H1 (cell line): ENCODE data around the gene FKBP5. TPM values are rescaled to one million over a fixed set of nuclear protein-coding genes. Genes with fewer than 3 reads are reported as not detected.

ENCODE experiments used
- CTCF ChIA-PET: fragments of 300-600 bp; sonication (Branson Sonifier 250); formaldehyde crosslinking; loops from one replicate; lab custom pipeline; 2021; ENCODE audit not compliant: partially characterized antibody; lab: Charles Lee
- POLR2A ChIA-PET: fragments of 300-600 bp; sonication (Branson Sonifier 250); formaldehyde crosslinking; loops from one replicate; lab custom pipeline; 2021; ENCODE audit warnings: inconsistent platforms; ENCODE audit not compliant: partially characterized antibody; lab: Charles Lee
- DNase-seq, 2 experiments: peaks; one replicate each; pipeline versions ENCODE4 v3.0.0 to v3.0.0-alpha.2; 2010 to 2022; ENCODE audit warnings: low spot score in 2 of 2, low read depth in 1 of 2, mixed read lengths in 1 of 2
- FAIRE-seq: peaks from 2 replicates; lab custom pipeline; 2011; peaks lifted over from hg19 to GRCh38; lab: Jason Lieb, UNC
- H2AFZ ChIP-seq: 2 replicates; pipeline ENCODE4 v1.8.1; 2012; ENCODE audit warnings: low read length, inconsistent platforms
- H2AK5ac ChIP-seq: 2 replicates; pipeline ENCODE4 v1.6.1; 2013; ENCODE audit warnings: low read depth, low read length
- H2BK120ac ChIP-seq: replicated peaks from 2 replicates; pipeline ENCODE3; 2013; ENCODE audit warnings: low read depth, low read length, inconsistent platforms
- H2BK12ac ChIP-seq: 2 replicates; pipeline ENCODE4 v1.6.1; 2013; ENCODE audit warnings: low read depth, low read length
- H2BK15ac ChIP-seq: 2 replicates; pipeline ENCODE4 v1.6.1; 2013; ENCODE audit warnings: low read length
- H2BK20ac ChIP-seq: 2 replicates; pipeline ENCODE4 v1.6.1; 2013; ENCODE audit warnings: low read length
- H2BK5ac ChIP-seq: 2 replicates; pipeline ENCODE4 v1.6.1; 2013; ENCODE audit warnings: low read depth, low read length
- H3K14ac ChIP-seq: 2 replicates; pipeline ENCODE4 v1.6.1; 2013; ENCODE audit warnings: inconsistent platforms; ENCODE audit not compliant: insufficient read length
- H3K18ac ChIP-seq: 2 replicates; pipeline ENCODE4 v1.6.1; 2013; ENCODE audit warnings: low read length; ENCODE audit errors: extremely low read depth
- H3K23ac ChIP-seq: 2 replicates; pipeline ENCODE4 v1.6.1; 2013; ENCODE audit warnings: inconsistent platforms; ENCODE audit not compliant: insufficient read length
- H3K23me2 ChIP-seq: 2 replicates; pipeline ENCODE4 v1.6.1; 2013; ENCODE audit warnings: low read depth, low read length
- H3K27ac ChIP-seq: 2 replicates; pipeline ENCODE4 v1.6.1; 2011; ENCODE audit warnings: low read depth, low read length, inconsistent platforms
- H3K27me3 ChIP-seq, 4 experiments: replicated peaks in 1 of 4; 1 replicate in 1 of 4; 2 replicates in 3 of 4; pipeline versions ENCODE4 v1.6.1 to v1.8.1; 2011 to 2013; ENCODE audit warnings: low read length in 3 of 4, mild to moderate bottlenecking in 3 of 4, inconsistent platforms in 2 of 4, mixed read lengths in 2 of 4, moderate library complexity in 1 of 4; ENCODE audit not compliant: control insufficient read depth in 3 of 4, insufficient read depth in 3 of 4; ENCODE audit errors: extremely low read depth in 1 of 4
- H3K36me3 ChIP-seq, 4 experiments: 2 replicates each; pipeline versions ENCODE4 v1.6.1 to v1.8.1; 2011 to 2013; ENCODE audit warnings: mild to moderate bottlenecking in 4 of 4, low read length in 3 of 4, moderate library complexity in 2 of 4, control low read depth in 1 of 4, inconsistent platforms in 1 of 4; ENCODE audit not compliant: insufficient read depth in 4 of 4, control insufficient read depth in 2 of 4
- H3K4ac ChIP-seq: replicated peaks from 2 replicates; pipeline ENCODE3; 2013; ENCODE audit warnings: low read length, low read depth, mixed read lengths, inconsistent platforms; ENCODE audit not compliant: insufficient read length
- H3K4me1 ChIP-seq, 4 experiments: replicated peaks in 1 of 4; 1 replicate in 1 of 4; 2 replicates in 3 of 4; pipeline versions ENCODE4 v1.6.1 to v1.8.1; 2011 to 2013; ENCODE audit warnings: low read length in 3 of 4, inconsistent platforms in 2 of 4, mixed read lengths in 1 of 4; ENCODE audit not compliant: insufficient read depth in 4 of 4, control insufficient read depth in 3 of 4
- H3K4me2 ChIP-seq, 2 experiments: 2 replicates each; pipeline versions ENCODE4 v1.6.1 to v1.8.1; 2011 to 2013; ENCODE audit warnings: low read depth in 2 of 2, low read length in 2 of 2, control low read depth in 1 of 2, inconsistent platforms in 1 of 2, mild to moderate bottlenecking in 1 of 2; ENCODE audit not compliant: insufficient read depth in 1 of 2
- H3K4me3 ChIP-seq, 4 experiments: fragments of 200-600, 300-600 bp in 1 of 4; sonication (generic), shearing (Covaris generic), sonication (Bioruptor Twin) in 1 of 4; 2 replicates each; pipeline versions ENCODE4 v1.5.1 to v1.8.1; 2011 to 2016; ENCODE audit warnings: low read length in 4 of 4, low read depth in 3 of 4, control low read depth in 2 of 4, inconsistent platforms in 2 of 4, mild to moderate bottlenecking in 2 of 4, mixed read lengths in 1 of 4, moderate library complexity in 1 of 4; ENCODE audit not compliant: insufficient read depth in 2 of 4; ENCODE audit errors: extremely low read depth in 1 of 4
- H3K56ac ChIP-seq: replicated peaks from 2 replicates; pipeline ENCODE3; 2013; ENCODE audit warnings: low read depth, mild to moderate bottlenecking, mixed read lengths, low read length, inconsistent platforms; ENCODE audit not compliant: insufficient read length
- H3K79me1 ChIP-seq: 2 replicates; pipeline ENCODE4 v1.6.1; 2013; ENCODE audit warnings: low read depth, low read length, control low read depth
- H3K79me2 ChIP-seq, 2 experiments: 2 replicates each; pipeline versions ENCODE4 v1.6.1 to v1.8.1; 2012 to 2013; ENCODE audit warnings: low read length in 2 of 2, mild to moderate bottlenecking in 2 of 2, inconsistent platforms in 1 of 2; ENCODE audit not compliant: insufficient read depth in 2 of 2, control insufficient read depth in 1 of 2
- H3K9ac ChIP-seq, 4 experiments: replicated peaks in 1 of 4; 1 replicate in 1 of 4; 2 replicates in 3 of 4; pipeline versions ENCODE4 v1.6.1 to v1.8.1; 2011 to 2013; ENCODE audit warnings: low read depth in 3 of 4, low read length in 3 of 4, control low read depth in 2 of 4, mild to moderate bottlenecking in 2 of 4, moderate library complexity in 2 of 4, inconsistent platforms in 1 of 4; ENCODE audit errors: extremely low read depth in 1 of 4
- H3K9me3 ChIP-seq, 2 experiments: 2 replicates each; pipeline versions ENCODE4 v1.6.1 to v1.8.1; 2012 to 2013; ENCODE audit warnings: mild to moderate bottlenecking in 2 of 2, moderate library complexity in 2 of 2, control low read depth in 1 of 2, inconsistent platforms in 1 of 2, low read depth in 1 of 2, low read length in 1 of 2, mixed read lengths in 1 of 2; ENCODE audit not compliant: insufficient read depth in 2 of 2
- H4K20me1 ChIP-seq, 2 experiments: replicated peaks in 1 of 2; 2 replicates each; pipeline versions ENCODE3 to v1.8.1; 2011 to 2013; ENCODE audit warnings: inconsistent platforms in 2 of 2, low read length in 2 of 2, mild to moderate bottlenecking in 1 of 2; ENCODE audit not compliant: insufficient read depth in 2 of 2, control insufficient read depth in 1 of 2
- H4K5ac ChIP-seq: 2 replicates; pipeline ENCODE4 v1.6.1; 2013; ENCODE audit warnings: low read length, low read depth, mixed read lengths, inconsistent platforms; ENCODE audit not compliant: insufficient read length
- H4K8ac ChIP-seq: 2 replicates; pipeline ENCODE4 v1.8.0; 2013; ENCODE audit warnings: mild to moderate bottlenecking, moderate library complexity, low read length, inconsistent platforms; ENCODE audit not compliant: insufficient read depth; ENCODE audit errors: extremely low read depth
- H4K91ac ChIP-seq: replicated peaks from 2 replicates; pipeline ENCODE3; 2013; ENCODE audit warnings: low read length, mixed read lengths, inconsistent platforms; ENCODE audit not compliant: insufficient read length
- CBX8 ChIP-seq: fragments of 300-800, 300-1000 bp; sonication (generic); IDR thresholded peaks from 2 replicates; pipeline ENCODE4 v1.7.1; 2016; ENCODE audit warnings: low read depth, low read length, borderline replicate concordance
- EGR1 ChIP-seq: IDR thresholded peaks from 2 replicates; pipeline ENCODE4 v1.6.1; 2011; ENCODE audit warnings: low read depth, low read length, borderline replicate concordance
- JUND ChIP-seq: IDR thresholded peaks from 2 replicates; pipeline ENCODE4 v1.6.1; 2011; ENCODE audit warnings: mild to moderate bottlenecking, improper control_type of control experiment, low read length
- KDM5A ChIP-seq: fragments of 200-600 bp; IDR thresholded peaks from 2 replicates; pipeline ENCODE4 v1.7.1; 2012; ENCODE audit warnings: mild to moderate bottlenecking, low read length, inconsistent platforms, mixed read lengths
- PHF8 ChIP-seq: fragments of 200-600 bp; sonication (generic); conservative IDR thresholded peaks from 2 replicates; pipeline ENCODE4 v1.7.1; 2012; ENCODE audit warnings: low read depth, mild to moderate bottlenecking, inconsistent platforms, low read length, moderate library complexity
- POLR2A ChIP-seq, 2 experiments: IDR thresholded peaks; 1 replicate in 1 of 2; 2 replicates in 1 of 2; pipeline ENCODE4 v1.6.1; 2011; ENCODE audit warnings: low read depth in 2 of 2, low read length in 2 of 2, mild to moderate bottlenecking in 2 of 2; ENCODE audit errors: control extremely low read depth in 1 of 2
- RAD21 ChIP-seq, 2 experiments: IDR thresholded peaks in 1 of 2; conservative IDR thresholded peaks in 1 of 2; 2 replicates each; pipeline ENCODE4 v1.6.1; 2011; ENCODE audit warnings: low read depth in 2 of 2, low read length in 2 of 2, improper control_type of control experiment in 1 of 2, inconsistent platforms in 1 of 2, mild to moderate bottlenecking in 1 of 2, moderate library complexity in 1 of 2
- RXRA ChIP-seq: IDR thresholded peaks from 2 replicates; pipeline ENCODE4 v1.6.1; 2011; ENCODE audit warnings: low read depth, mild to moderate bottlenecking, low read length, moderate library complexity; ENCODE audit not compliant: insufficient read depth
- SIX5 ChIP-seq: IDR thresholded peaks from 2 replicates; pipeline ENCODE4 v1.6.1; 2011; ENCODE audit warnings: mild to moderate bottlenecking, low read depth, low read length
- TBP ChIP-seq: IDR thresholded peaks from 2 replicates; pipeline ENCODE4 v1.6.1; 2011; ENCODE audit warnings: low read depth, low read length, improper control_type of control experiment
- TEAD4 ChIP-seq: IDR thresholded peaks from 2 replicates; pipeline ENCODE4 v1.6.1; 2012; ENCODE audit warnings: low read depth, low read length, inconsistent platforms, mixed read lengths
- WGBS, 2 experiments: shearing (Covaris generic) in 1 of 2; methylation state at CpG; one replicate each; pipeline versions ENCODE4 v1.1.6 to v1.1.7; 2013 to 2015; ENCODE audit warnings: low lambda C conversion rate in 2 of 2, mixed read lengths in 2 of 2, inconsistent platforms in 1 of 2, low coverage in 1 of 2, missing lambda C conversion rate in 1 of 2; ENCODE audit not compliant: insufficient replicate concordance in 2 of 2, insufficient coverage in 1 of 2, insufficient read length in 1 of 2; ENCODE audit errors: extremely low coverage in 1 of 2, missing lambda C conversion rate in 1 of 2; 5-methylcytosine and 5-hydroxymethylcytosine counted together
- polyA plus RNA-seq, 7 experiments: library from polyadenylated mRNA; depleted of rRNA in 3 of 7; stranded (reverse) in 5 of 7; unstranded in 2 of 7; fragments of >200 nt in 5 of 7; fragments of 200-250 nt in 2 of 7; gene quantifications; 1 replicate in 5 of 7; 2 replicates in 1 of 7; 4 replicates in 1 of 7; pipeline versions ENCODE4 v1.2.1 to v1.2.3, GENCODE V29; 2011 to 2013; ENCODE audit warnings: missing spikeins in 2 of 7, mixed read lengths in 2 of 7
- total RNA-seq: library from RNA; stranded (reverse); fragmentation: NEBNext Ultra II Directional; extraction: Animal tissue kit (Norgen Biotek cat#: 25700); gene quantifications from 2 replicates; pipeline ENCODE4 v1.2.1, GENCODE V29; 2021

FKBP5 gene
- total and polyA plus RNA-seq, 2 of the 8 experiments (the other 6 are each of a cell fraction or from before 2014, with no cell fraction given): 14.3 to 40.4 TPM

- peak overlapping the region in 3 of 4 experiments; percentile 0 to 67 (median 65); a peak in 4 of 7 replicates for H3K9ac ChIP-seq
- ChIA-PET CTCF (interaction anchor here (0.7 to 3.8 kb wide), 9 partner anchors 11 to 390 kb away, joined by 3 to 12 read pairs (median 3); partner anchors contain the start of gene TEAD3), POLR2A (interaction anchor here (0.6 to 2.7 kb wide), 15 partner anchors 8 to 234 kb away, joined by 3 to 9 read pairs (median 4); partner anchors contain the start of gene FKBP5)
- H4K91ac ChIP-seq: peak overlapping the region; percentile 88
- H3K14ac ChIP-seq: no peak overlapping the region
- H2BK12ac ChIP-seq: peak overlapping the region; percentile 11
- H4K20me1 ChIP-seq: no peaks in the 10 kb centered on the region
- H2AFZ ChIP-seq: no peak overlapping the region
- H3K79me2 ChIP-seq: no peaks in the 10 kb centered on the region
- H2BK15ac ChIP-seq: peak overlapping the region; percentile 88; the same call in 1 of the 2 replicates
- peak overlapping the region; percentile 90 for H2BK20ac ChIP-seq
- H4K5ac ChIP-seq: peak overlapping the region; percentile 84
- DNase-seq: peak in 1 of 2 experiments; percentile 95
- peak overlapping the region; percentile 48 for H3K56ac ChIP-seq
- H2BK120ac ChIP-seq: peak overlapping the region; percentile 4
- no peaks in the 10 kb centered on the region for H3K79me1 ChIP-seq
- peaks cover 20% of the 10 kb centered on the region for H3K23me2 ChIP-seq
- WGBS, 2 experiments: 3% methylated on average over 26 of the region's 61 CpGs; no CpG with 5 or more reads in 1 of the 2 experiments
- H3K4me3 ChIP-seq: peak overlapping the region; percentile 43 to 91 (median 70)
- FAIRE-seq: no peak
- H3K4me2 ChIP-seq: peak overlapping the region; percentile 74 to 89
- H2BK5ac ChIP-seq: peak overlapping the region; percentile 93
- H3K4ac ChIP-seq: peak overlapping the region; percentile 3
- no peak overlapping the region for H3K23ac ChIP-seq
- no peaks in the 10 kb centered on the region for H3K36me3 ChIP-seq
- peaks cover 0 to 2% (median under 1%) of the 10 kb centered on the region in 4 experiments; a peak in 3 of 7 replicates for H3K27me3 ChIP-seq
- peak overlapping the region; percentile 92 for H3K27ac ChIP-seq
- peak overlapping the region; percentile 94 for H3K18ac ChIP-seq
- peak overlapping the region; percentile 79 for H4K8ac ChIP-seq
- no peaks in the 10 kb centered on the region for H3K9me3 ChIP-seq
- H2AK5ac ChIP-seq: 0 out of 2 replicates have a peak overlapping the region, but pooled peaks have one; percentile 20
- H3K4me1 ChIP-seq: peaks cover 13 to 32% (median 25%) of the 10 kb centered on the region in 4 experiments
- TF ChIP-seq PHF8 (peak; percentile 51), SIX5 (no peak), TEAD4 (no peak), CBX8 (no peak), TBP (0 out of 2 replicates have a peak, but pooled peaks have one; percentile 18), POLR2A (IDR thresholded peaks at IDR 0.05; ENCODE audit: control extremely low read depth in 1 of 2, low read depth in 2 of 2, low read length in 2 of 2) (no peak), JUND (no peak), KDM5A (no peak), EGR1 (peak; percentile 98), RXRA (0 out of 2 replicates have a peak, but pooled peaks have one; percentile 57), RAD21 (IDR thresholded peaks at IDR 0.05 in 1 of 2, conservative IDR thresholded peaks at IDR 0.05 in 1 of 2; ENCODE audit: low read depth in 2 of 2, low read length in 2 of 2) (peak in 1 of 2 experiments; percentile 6; a peak in 1 of 4 replicates)
These were observed 43.2 kb upstream of the FKBP5 start for GRCh38 chr6:35731736-35732532.
